ENCODE data around the gene ATG9A. TPM values are rescaled to one million over a fixed set of nuclear protein-coding genes. Genes with fewer than 3 reads are reported as not detected.

Gene ATG9A
- total RNA-seq, 1 experiment from 2014 or later = 46.4 TPM

DNA sequence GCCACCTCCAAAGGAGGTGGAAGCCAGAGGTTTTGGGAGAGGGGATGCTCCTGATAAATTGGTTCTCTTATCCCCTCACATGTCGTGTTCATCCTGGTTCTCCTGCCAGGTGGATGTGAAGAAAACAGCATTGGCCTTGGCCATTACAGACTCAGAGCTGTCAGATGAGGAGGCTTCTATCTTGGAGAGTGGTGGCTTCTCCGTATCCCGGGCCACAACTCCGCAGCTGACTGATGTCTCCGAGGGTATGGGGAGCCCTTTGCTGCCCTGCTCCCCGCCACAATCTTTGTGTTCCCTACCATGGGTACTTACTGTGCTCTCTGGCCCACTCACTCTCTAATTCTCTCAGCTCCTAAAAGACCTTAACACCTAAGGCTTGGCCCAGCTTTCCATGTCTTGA, 47.9 kb downstream of the ATG9A start:
- Histone ChIP-seq H3K9me3 (ENCODE audit: control insufficient read depth, low read depth, low read length) (no peaks in the 10 kb centered on the region), H3K27ac (ENCODE audit: insufficient read length, low read depth, low read length) (no peak overlapping the region), H3K79me1 (ENCODE audit: insufficient read depth, low read depth, low read length, poor library complexity, severe bottlenecking) (peaks cover 3% of the 10 kb centered on the region), H3K23ac (ENCODE audit: insufficient read length, low read depth, low read length) (no peak overlapping the region), H3K4ac (ENCODE audit: low read depth, low read length) (no peak overlapping the region), H4K20me1 (ENCODE audit: control insufficient read depth, insufficient read depth, insufficient read length) (no peaks in the 10 kb centered on the region), H3K9ac (ENCODE audit: extremely low read depth, insufficient read length, low read length) (no peak overlapping the region), H3K14ac (ENCODE audit: insufficient read depth, low read length) (no peak overlapping the region), H2BK20ac (ENCODE audit: low read depth, low read length, poor library complexity, severe bottlenecking) (no peak overlapping the region), H3T11ph (ENCODE audit: low read length) (no peak overlapping the region), H2AFZ (ENCODE audit: low read length) (no peak overlapping the region), H2BK120ac (ENCODE audit: low read depth, low read length, poor library complexity, severe bottlenecking) (no peak overlapping the region), H2AK5ac (ENCODE audit: insufficient read length, low read length) (no peak overlapping the region), H2BK5ac (ENCODE audit: insufficient read length, low read length) (no peak overlapping the region), H2BK12ac (ENCODE audit: insufficient read length, low read depth, low read length) (no peak overlapping the region), H2BK15ac (ENCODE audit: low read depth, low read length) (no peak overlapping the region), H3K4me1 (ENCODE audit: insufficient read depth, low read length) (0 out of 2 replicates have a peak, but pooled peaks cover 3% of the 10 kb centered on the region), H3K79me2 (ENCODE audit: insufficient read depth, low read length) (no peaks in the 10 kb centered on the region), H3K18ac (ENCODE audit: insufficient read length, low read depth, low read length) (no peak overlapping the region), H4K8ac (replicated peaks; ENCODE audit: insufficient read length, low read depth, low read length) (no peak overlapping the region), H3K27me3 (ENCODE audit: insufficient read depth, low read length) (no peaks in the 10 kb centered on the region), H3K23me2 (ENCODE audit: insufficient read length, low read depth, low read length, poor library complexity, severe bottlenecking) (peaks cover 13% of the 10 kb centered on the region), H4K5ac (ENCODE audit: insufficient read length, low read depth, low read length) (no peak overlapping the region), H3K56ac (ENCODE audit: insufficient read length, low read depth, low read length) (no peak overlapping the region), H3K4me2 (ENCODE audit: insufficient read depth, insufficient read length, low read length) (no peak overlapping the region), H4K91ac (ENCODE audit: insufficient read length, low read depth, low read length) (no peak overlapping the region)
- TF ChIP-seq, protein P1, sequence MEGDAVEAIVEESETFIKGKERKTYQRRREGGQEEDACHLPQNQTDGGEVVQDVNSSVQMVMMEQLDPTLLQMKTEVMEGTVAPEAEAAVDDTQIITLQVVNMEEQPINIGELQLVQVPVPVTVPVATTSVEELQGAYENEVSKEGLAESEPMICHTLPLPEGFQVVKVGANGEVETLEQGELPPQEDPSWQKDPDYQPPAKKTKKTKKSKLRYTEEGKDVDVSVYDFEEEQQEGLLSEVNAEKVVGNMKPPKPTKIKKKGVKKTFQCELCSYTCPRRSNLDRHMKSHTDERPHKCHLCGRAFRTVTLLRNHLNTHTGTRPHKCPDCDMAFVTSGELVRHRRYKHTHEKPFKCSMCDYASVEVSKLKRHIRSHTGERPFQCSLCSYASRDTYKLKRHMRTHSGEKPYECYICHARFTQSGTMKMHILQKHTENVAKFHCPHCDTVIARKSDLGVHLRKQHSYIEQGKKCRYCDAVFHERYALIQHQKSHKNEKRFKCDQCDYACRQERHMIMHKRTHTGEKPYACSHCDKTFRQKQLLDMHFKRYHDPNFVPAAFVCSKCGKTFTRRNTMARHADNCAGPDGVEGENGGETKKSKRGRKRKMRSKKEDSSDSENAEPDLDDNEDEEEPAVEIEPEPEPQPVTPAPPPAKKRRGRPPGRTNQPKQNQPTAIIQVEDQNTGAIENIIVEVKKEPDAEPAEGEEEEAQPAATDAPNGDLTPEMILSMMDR (conservative IDR thresholded peaks at IDR 0.05) = no peak
- peaks cover 16 to 45% (median 34%) of the 10 kb centered on the region in 3 experiments for H3K36me3 Mint-ChIP-seq (ENCODE audit: insufficient read depth in 1 of 3, low read depth in 3 of 3)
- no peaks in the 10 kb centered on the region; a peak in 2 of 5 replicates for H3K9me3 Mint-ChIP-seq
- H3K27me3 Mint-ChIP-seq (ENCODE audit: low read depth) = no peaks in the 10 kb centered on the region; the same call in 1 of the 2 replicates
- no peak for DNase-seq
- peaks cover 13 to 14% of the 10 kb centered on the region in 2 experiments for H3K4me1 Mint-ChIP-seq
- H3K4me3 Mint-ChIP-seq = no peak overlapping the region
- no CpG with 5 or more reads among the region's 6 CpGs for WGBS (ENCODE audit: extremely low coverage, insufficient read length, low lambda C conversion rate)
- no peak overlapping the region for H3K27ac Mint-ChIP-seq

Data from H9 (cell line).